GM12878 (cell line): ENCODE data around the gene LGALS1. TPM values are rescaled to one million over a fixed set of nuclear protein-coding genes. Genes with fewer than 3 reads are reported as not detected.

Experiments used
- ATAC-seq: fragments of 200-7000 bp; cut with Tn5 transposase; 3 replicates; pipeline ENCODE4 v1.9.1; 2020; ENCODE audit warnings: mild to moderate bottlenecking, moderate library complexity
- BruUV-seq: library from RNA; stranded (reverse); fragments of 400-500 nt; replicated peaks from 2 replicates; lab custom pipeline; 2021; lab: Mats Ljungman, UMichigan
- CTCF ChIA-PET: fragments of 300-600 bp; sonication (Branson Sonifier 250); formaldehyde crosslinking; extraction: SDS; loops from one replicate; lab custom pipeline; 2021; ENCODE audit warnings: inconsistent platforms; lab: Yijun Ruan, JAX
- POLR2A ChIA-PET: fragments of 350-600 bp; formaldehyde crosslinking; extraction: SDS; loops from one replicate; lab custom pipeline; 2021; ENCODE audit warnings: inconsistent platforms; lab: Charles Lee
- RAD21 ChIA-PET: fragments of 300-600 bp; sonication (Branson Sonifier 250); formaldehyde crosslinking; loops from one replicate; lab custom pipeline; 2023; ENCODE audit warnings: antibody characterized with exemption; ENCODE audit not compliant: unreplicated experiment; lab: Charles Lee
- SMC1A ChIA-PET: fragments of 300-600 bp; sonication (Branson Sonifier 250); formaldehyde crosslinking; loops from one replicate; lab custom pipeline; 2023; ENCODE audit not compliant: unreplicated experiment, uncharacterized antibody; lab: Charles Lee
- DNase-seq: peaks from one replicate; pipeline ENCODE4 v3.0.0-alpha.2; 2011; ENCODE audit warnings: low read depth, low spot score
- FAIRE-seq: peaks from 3 replicates; lab custom pipeline; 2011; peaks lifted over from hg19 to GRCh38; lab: Jason Lieb, UNC
- H2AFZ ChIP-seq: 2 replicates; pipeline ENCODE4 v1.6.0; 2011; ENCODE audit warnings: low read depth, low read length, control low read depth; ENCODE audit not compliant: control insufficient read depth
- H3K27ac ChIP-seq: 2 replicates; pipeline ENCODE4 v1.5.1; 2011; ENCODE audit warnings: control low read depth; ENCODE audit not compliant: control insufficient read depth, insufficient read depth
- H3K27me3 ChIP-seq, 2 experiments: replicated peaks in 1 of 2; 2 replicates each; pipeline versions ENCODE4 v1.6.0 to v1.6.1; 2011; ENCODE audit warnings: low read length in 1 of 2; ENCODE audit not compliant: control insufficient read depth in 2 of 2, insufficient read depth in 2 of 2
- H3K36me3 ChIP-seq, 2 experiments: 2 replicates each; pipeline ENCODE4 v1.5.1; 2011; ENCODE audit warnings: low read length in 1 of 2; ENCODE audit not compliant: control insufficient read depth in 2 of 2, insufficient read depth in 2 of 2
- H3K4me1 ChIP-seq: 2 replicates; pipeline ENCODE4 v1.6.1; 2011; ENCODE audit warnings: mild to moderate bottlenecking, low read length, moderate library complexity, mixed read lengths; ENCODE audit not compliant: control insufficient read depth, insufficient read depth
- H3K4me2 ChIP-seq: 2 replicates; pipeline ENCODE4 v1.6.0; 2011; ENCODE audit warnings: control low read depth; ENCODE audit not compliant: control insufficient read depth, insufficient read depth
- H3K4me3 ChIP-seq: fragments of 200-600 bp; sonication (generic); 2 replicates; pipeline ENCODE4 v1.5.1; 2016
- H3K79me2 ChIP-seq: 2 replicates; pipeline ENCODE4 v1.6.0; 2011; ENCODE audit warnings: low read length; ENCODE audit not compliant: control insufficient read depth, insufficient read depth
- H3K9ac ChIP-seq: 2 replicates; pipeline ENCODE4 v1.8.0; 2011; ENCODE audit warnings: low read length, control low read depth, mixed read lengths; ENCODE audit not compliant: control insufficient read depth, insufficient read depth
- H3K9me3 ChIP-seq: replicated peaks from 3 replicates; pipeline ENCODE4 v1.5.1; 2011; ENCODE audit warnings: mild to moderate bottlenecking, low read length; ENCODE audit not compliant: control insufficient read depth, insufficient read depth
- H4K20me1 ChIP-seq: 2 replicates; pipeline ENCODE4 v1.6.0; 2011; ENCODE audit not compliant: control insufficient read depth, insufficient read depth
- BMI1 ChIP-seq: fragments of 450-650 bp; IDR thresholded peaks from 2 replicates; pipeline ENCODE4 v1.6.1; 2016; ENCODE audit warnings: mild to moderate bottlenecking, moderate library complexity, borderline replicate concordance
- CHD4 ChIP-seq: fragments of 200-600 bp; sonication (generic); IDR thresholded peaks from 2 replicates; pipeline ENCODE4 v1.6.1; 2016; ENCODE audit warnings: mild to moderate bottlenecking
- EP300 ChIP-seq, 2 experiments: fragments of 150-350 bp in 1 of 2; IDR thresholded peaks; 2 replicates each; pipeline ENCODE4 v1.6.1; 2011 to 2012; ENCODE audit warnings: low read depth in 2 of 2, low read length in 2 of 2, borderline replicate concordance in 1 of 2, improper control_type of control experiment in 1 of 2, inconsistent platforms in 1 of 2; ENCODE audit not compliant: control insufficient read depth in 1 of 2
- HDAC2 ChIP-seq: fragments of 200-600 bp; sonication (generic); IDR thresholded peaks from 2 replicates; pipeline ENCODE4 v1.6.1; 2017
- MTA3 ChIP-seq: IDR thresholded peaks from 2 replicates; pipeline ENCODE4 v1.6.1; 2012; ENCODE audit warnings: low read length, inconsistent platforms, borderline replicate concordance
- ZNF207 ChIP-seq: fragments of 450-650 bp; IDR thresholded peaks from 2 replicates; pipeline ENCODE4 v1.6.1; 2014; ENCODE audit warnings: antibody characterized with exemption, mild to moderate bottlenecking, borderline replicate concordance
- WGBS: methylation state at CpG from one replicate; pipeline ENCODE4 v1.1.6; 2016; ENCODE audit warnings: low lambda C conversion rate; ENCODE audit not compliant: insufficient replicate concordance, insufficient coverage; ENCODE audit errors: missing lambda C conversion rate; 5-methylcytosine and 5-hydroxymethylcytosine counted together
- in situ Hi-C: fragments of 300-500 bp; cut with MboI; formaldehyde crosslinking; loops from 9 replicates; pipeline ENCODE4 v1.14.3; 2018; ENCODE audit warnings: mixed read lengths
- intact Hi-C: fragments of 100-400 bp; cut with micrococcal nuclease; formaldehyde crosslinking; loops from one replicate; pipeline ENCODE4 v1.14.2; 2022; ENCODE audit not compliant: unreplicated experiment
- polyA plus RNA-seq, 11 experiments: library from polyadenylated mRNA; depleted of rRNA in 4 of 11; unstranded in 6 of 11; stranded (reverse) in 5 of 11; fragments of >200 nt; fragmentation: Nextera tagmentation in 4 of 11; fragmentation: Illumina TruSeq in 1 of 11; extraction: Ambion mirVana in 4 of 11; extraction: Trizol in 1 of 11; gene quantifications; 1 replicate in 1 of 11; 2 replicates in 10 of 11; pipeline versions ENCODE4 v1.2.1 to v1.2.3, GENCODE V29; 2011 to 2016; ENCODE audit warnings: inconsistent platforms in 2 of 11, missing spikeins in 2 of 11, low read depth in 1 of 11
- total RNA-seq, 4 experiments: library from RNA; depleted of rRNA in 3 of 4; stranded (reverse); fragments of >200 nt in 3 of 4; fragmentation: Illumina TruSeq in 1 of 4; extraction: Trizol in 1 of 4; gene quantifications; 2 replicates each; pipeline versions ENCODE4 v1.2.1 to v1.2.3, GENCODE V29; 2013 to 2021
- TF ChIP-seq, protein P1 (sequence below): fragments of 450-650 bp; IDR thresholded peaks from 2 replicates; pipeline ENCODE4 v1.6.1; 2016; ENCODE audit warnings: mild to moderate bottlenecking
- TF ChIP-seq, protein P2 (sequence below): fragments of 450-650 bp; IDR thresholded peaks from 2 replicates; pipeline ENCODE4 v1.6.1; 2017; ENCODE audit warnings: mild to moderate bottlenecking, moderate library complexity
- TF ChIP-seq, protein P3 (sequence below): IDR thresholded peaks from 2 replicates; pipeline ENCODE4 v1.6.1; 2011; ENCODE audit warnings: borderline replicate concordance, low read depth, mild to moderate bottlenecking, moderate library complexity, mixed read lengths, low read length; ENCODE audit not compliant: insufficient read depth; ENCODE audit errors: extremely low read length
- TF ChIP-seq, protein P4 (sequence below): IDR thresholded peaks from 2 replicates; pipeline ENCODE4 v1.6.1; 2011; ENCODE audit warnings: mild to moderate bottlenecking, low read depth, low read length, moderate library complexity; ENCODE audit not compliant: insufficient replicate concordance

LGALS1 gene
- total and polyA plus RNA-seq, 10 of the 15 experiments (the other 5 are each of a cell fraction or from before 2014, with no cell fraction given) = 312 to 1,889 (median 706) TPM

DNA sequence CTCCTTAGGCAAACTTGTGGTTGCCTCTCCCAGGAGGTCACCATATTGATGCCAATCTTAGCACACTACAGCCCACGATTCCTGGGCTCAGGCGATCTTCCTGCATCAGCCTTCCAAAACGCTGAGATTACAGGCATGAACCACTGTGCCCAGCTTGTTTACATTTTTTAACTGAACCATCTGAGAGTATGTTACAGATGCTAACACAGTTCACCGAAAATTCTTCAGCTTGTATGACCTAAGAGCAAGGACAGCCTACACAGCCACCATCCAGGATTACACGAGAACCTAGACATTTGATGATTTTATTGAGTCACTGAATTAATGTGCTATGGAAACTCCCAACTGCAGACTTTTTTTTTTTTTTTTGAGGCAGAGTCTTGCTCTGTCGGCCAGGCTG, 5.8 kb upstream of the LGALS1 start:
- no peak for FAIRE-seq

More for the DNA sequence above, 5.8 kb upstream of the LGALS1 start:
- H4K20me1 ChIP-seq = no peaks in the 10 kb centered on the region
- RAD21 ChIA-PET = interaction anchor here (0.7 to 1.3 kb wide), 2 partner anchors 11 kb away, joined by 3 read pairs; partner anchors contain the start of gene PDXP
- H2AFZ ChIP-seq = no peak overlapping the region
- no TSS peak for BruUV-seq
- H3K27ac ChIP-seq = no peak overlapping the region
- peaks cover 14% of the 10 kb centered on the region for H3K4me1 ChIP-seq
- H3K9me3 ChIP-seq = no peaks in the 10 kb centered on the region
- POLR2A ChIA-PET = interaction anchor here (0.6 to 1.3 kb wide), 2 partner anchors 8 to 408 kb away, joined by 3 read pairs; no protein-coding TSS in a partner anchor
- no peak overlapping the region for H3K4me3 ChIP-seq
- no peaks in the 10 kb centered on the region for H3K27me3 ChIP-seq
- TF ChIP-seq, protein P1, sequence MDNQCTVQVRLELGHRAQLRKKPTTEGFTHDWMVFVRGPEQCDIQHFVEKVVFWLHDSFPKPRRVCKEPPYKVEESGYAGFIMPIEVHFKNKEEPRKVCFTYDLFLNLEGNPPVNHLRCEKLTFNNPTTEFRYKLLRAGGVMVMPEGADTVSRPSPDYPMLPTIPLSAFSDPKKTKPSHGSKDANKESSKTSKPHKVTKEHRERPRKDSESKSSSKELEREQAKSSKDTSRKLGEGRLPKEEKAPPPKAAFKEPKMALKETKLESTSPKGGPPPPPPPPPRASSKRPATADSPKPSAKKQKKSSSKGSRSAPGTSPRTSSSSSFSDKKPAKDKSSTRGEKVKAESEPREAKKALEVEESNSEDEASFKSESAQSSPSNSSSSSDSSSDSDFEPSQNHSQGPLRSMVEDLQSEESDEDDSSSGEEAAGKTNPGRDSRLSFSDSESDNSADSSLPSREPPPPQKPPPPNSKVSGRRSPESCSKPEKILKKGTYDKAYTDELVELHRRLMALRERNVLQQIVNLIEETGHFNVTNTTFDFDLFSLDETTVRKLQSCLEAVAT = no peak
- TF ChIP-seq ZNF207 (no peak), HDAC2 (no peak), MTA3 (no peak), EP300 (IDR thresholded peaks at IDR 0.05; ENCODE audit: borderline replicate concordance in 1 of 2, control insufficient read depth in 1 of 2, low read depth in 2 of 2, low read length in 2 of 2) (no peak), BMI1 (no peak), CHD4 (no peak)
- TF ChIP-seq, protein P2, sequence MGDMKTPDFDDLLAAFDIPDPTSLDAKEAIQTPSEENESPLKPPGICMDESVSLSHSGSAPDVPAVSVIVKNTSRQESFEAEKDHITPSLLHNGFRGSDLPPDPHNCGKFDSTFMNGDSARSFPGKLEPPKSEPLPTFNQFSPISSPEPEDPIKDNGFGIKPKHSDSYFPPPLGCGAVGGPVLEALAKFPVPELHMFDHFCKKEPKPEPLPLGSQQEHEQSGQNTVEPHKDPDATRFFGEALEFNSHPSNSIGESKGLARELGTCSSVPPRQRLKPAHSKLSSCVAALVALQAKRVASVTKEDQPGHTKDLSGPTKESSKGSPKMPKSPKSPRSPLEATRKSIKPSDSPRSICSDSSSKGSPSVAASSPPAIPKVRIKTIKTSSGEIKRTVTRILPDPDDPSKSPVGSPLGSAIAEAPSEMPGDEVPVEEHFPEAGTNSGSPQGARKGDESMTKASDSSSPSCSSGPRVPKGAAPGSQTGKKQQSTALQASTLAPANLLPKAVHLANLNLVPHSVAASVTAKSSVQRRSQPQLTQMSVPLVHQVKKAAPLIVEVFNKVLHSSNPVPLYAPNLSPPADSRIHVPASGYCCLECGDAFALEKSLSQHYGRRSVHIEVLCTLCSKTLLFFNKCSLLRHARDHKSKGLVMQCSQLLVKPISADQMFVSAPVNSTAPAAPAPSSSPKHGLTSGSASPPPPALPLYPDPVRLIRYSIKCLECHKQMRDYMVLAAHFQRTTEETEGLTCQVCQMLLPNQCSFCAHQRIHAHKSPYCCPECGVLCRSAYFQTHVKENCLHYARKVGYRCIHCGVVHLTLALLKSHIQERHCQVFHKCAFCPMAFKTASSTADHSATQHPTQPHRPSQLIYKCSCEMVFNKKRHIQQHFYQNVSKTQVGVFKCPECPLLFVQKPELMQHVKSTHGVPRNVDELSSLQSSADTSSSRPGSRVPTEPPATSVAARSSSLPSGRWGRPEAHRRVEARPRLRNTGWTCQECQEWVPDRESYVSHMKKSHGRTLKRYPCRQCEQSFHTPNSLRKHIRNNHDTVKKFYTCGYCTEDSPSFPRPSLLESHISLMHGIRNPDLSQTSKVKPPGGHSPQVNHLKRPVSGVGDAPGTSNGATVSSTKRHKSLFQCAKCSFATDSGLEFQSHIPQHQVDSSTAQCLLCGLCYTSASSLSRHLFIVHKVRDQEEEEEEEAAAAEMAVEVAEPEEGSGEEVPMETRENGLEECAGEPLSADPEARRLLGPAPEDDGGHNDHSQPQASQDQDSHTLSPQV = no peak
- TF ChIP-seq, protein P3, sequence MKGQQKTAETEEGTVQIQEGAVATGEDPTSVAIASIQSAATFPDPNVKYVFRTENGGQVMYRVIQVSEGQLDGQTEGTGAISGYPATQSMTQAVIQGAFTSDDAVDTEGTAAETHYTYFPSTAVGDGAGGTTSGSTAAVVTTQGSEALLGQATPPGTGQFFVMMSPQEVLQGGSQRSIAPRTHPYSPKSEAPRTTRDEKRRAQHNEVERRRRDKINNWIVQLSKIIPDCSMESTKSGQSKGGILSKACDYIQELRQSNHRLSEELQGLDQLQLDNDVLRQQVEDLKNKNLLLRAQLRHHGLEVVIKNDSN = no peak
- TF ChIP-seq, protein P4, sequence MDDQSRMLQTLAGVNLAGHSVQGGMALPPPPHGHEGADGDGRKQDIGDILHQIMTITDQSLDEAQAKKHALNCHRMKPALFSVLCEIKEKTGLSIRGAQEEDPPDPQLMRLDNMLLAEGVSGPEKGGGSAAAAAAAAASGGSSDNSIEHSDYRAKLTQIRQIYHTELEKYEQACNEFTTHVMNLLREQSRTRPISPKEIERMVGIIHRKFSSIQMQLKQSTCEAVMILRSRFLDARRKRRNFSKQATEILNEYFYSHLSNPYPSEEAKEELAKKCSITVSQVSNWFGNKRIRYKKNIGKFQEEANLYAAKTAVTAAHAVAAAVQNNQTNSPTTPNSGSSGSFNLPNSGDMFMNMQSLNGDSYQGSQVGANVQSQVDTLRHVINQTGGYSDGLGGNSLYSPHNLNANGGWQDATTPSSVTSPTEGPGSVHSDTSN = no peak
- 67% methylated on average over 5 of the region's 6 CpGs for WGBS
- CTCF ChIA-PET = interaction anchor here (0.6 to 19.9 kb wide), 4 partner anchors 8 to 32 kb away, joined by 3 to 396 read pairs (median 4); partner anchors contain the start of gene SH3BP1
- no peak for DNase-seq
- in situ Hi-C loops (no loop called here), intact Hi-C loops (no loop called here)
- peaks cover 3% of the 10 kb centered on the region for H3K79me2 ChIP-seq
- no peak for ATAC-seq
- SMC1A ChIA-PET = interaction anchor here (3.8 kb wide), 1 partner anchor 9 kb away, joined by 34 read pairs; the partner anchor contains the start of gene PDXP
- peaks cover 0 to 12% of the 10 kb centered on the region in 2 experiments; a peak in 3 of 4 replicates for H3K36me3 ChIP-seq
- H3K9ac ChIP-seq = no peak overlapping the region
- no peak overlapping the region for H3K4me2 ChIP-seq
